MV-4-11 (cell line): ENCODE results near the gene ADI1.
"Not testable (repeated sequence)": the region's sequence is repeated elsewhere in the genome, so short reads cannot be mapped to it uniquely, and the experiment has no call there.

Experiments used
- DNase-seq: peaks from one replicate; lab custom pipeline; 2025; lab: John Stamatoyannopoulos, UW

Gene ADI1

GRCh38 chr2:3529316-3530025 is 10.1 kb upstream of the ADI1 start:
- DNase-seq: no peak

GRCh38 chr2:3527886-3528785 is 8.8 kb upstream of the ADI1 start:
- DNase-seq: no peak

DNA sequence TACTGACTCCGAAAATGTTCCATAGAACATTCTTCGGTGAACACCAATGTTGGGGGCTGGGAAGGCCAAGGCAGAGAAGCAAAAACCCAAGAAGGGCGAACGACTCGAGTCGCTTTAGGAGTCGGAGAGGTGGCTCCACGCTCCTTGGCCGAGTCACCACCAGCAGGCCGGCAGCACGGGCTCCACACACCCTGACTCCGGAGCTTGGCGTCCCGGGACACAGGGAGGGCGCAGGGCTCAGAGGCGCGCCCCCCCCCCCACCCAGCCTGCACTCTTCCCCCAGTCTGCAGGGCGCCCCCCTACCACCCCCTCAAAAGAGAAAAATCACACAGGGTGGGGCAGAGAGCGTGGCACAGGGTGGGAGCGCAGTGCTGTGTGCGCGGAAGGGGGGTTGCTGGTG is 7.5 kb upstream of the ADI1 start:
- DNase-seq: no peak

DNA sequence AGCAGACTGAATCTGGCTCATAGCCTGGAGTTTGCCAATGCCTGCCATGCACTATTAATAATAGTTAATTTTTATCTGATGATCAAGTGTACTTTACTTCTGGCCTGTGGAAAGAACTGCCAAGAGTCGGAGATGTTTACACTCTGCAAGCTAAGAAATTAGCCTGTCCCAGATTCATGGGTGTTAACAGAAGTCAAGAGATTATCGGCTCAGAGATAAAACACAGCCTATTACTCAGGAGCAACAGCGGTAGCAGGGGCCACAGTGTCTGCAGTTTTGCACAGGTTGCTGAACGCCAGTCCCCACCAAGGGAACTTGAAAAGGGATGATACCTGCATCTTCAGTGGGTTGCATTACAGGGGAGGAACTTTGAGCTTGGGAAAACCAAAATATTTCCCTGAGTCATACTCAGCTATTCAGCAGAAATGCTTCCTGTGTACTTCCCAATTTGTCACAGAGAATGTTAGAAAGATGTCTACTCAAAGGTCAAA is 4.3 kb upstream of the ADI1 start:
- no peak for DNase-seq

- DNase-seq: no peak
These were observed 3.7 kb upstream of the ADI1 start for GRCh38 chr2:3522961-3523421.

GRCh38 chr2:3520591-3520990 is 1.3 kb upstream of the ADI1 start:
- no peak for DNase-seq

- peak; percentile 94 for DNase-seq
These were observed 656 bp downstream of the ADI1 start for GRCh38 chr2:3518496-3519254.

- no peak for DNase-seq
These were observed 1.3 kb downstream of the ADI1 start for GRCh38 chr2:3517948-3518495.

DNA sequence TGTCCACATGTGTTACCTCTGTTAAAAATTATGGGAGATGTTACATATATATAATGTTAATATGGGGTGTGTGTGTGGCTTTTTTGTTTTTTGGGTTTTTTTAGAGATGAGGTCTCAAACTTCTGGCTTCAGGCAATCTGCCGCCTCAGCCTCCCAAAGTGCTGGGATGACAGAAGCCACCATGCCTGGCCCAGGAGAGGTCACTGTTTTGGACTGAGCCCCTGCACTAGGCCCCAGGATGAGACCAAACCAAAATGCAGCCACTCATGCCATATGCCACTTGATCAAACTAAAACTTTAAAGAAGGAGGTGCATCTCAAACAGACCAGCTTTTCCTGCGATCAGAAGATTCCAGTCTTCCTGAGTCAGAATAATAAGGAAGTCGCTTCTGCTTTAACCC is 2.5 kb downstream of the ADI1 start:
- DNase-seq: no peak

- DNase-seq: not testable (repeated sequence)
These were observed 3.9 kb downstream of the ADI1 start for GRCh38 chr2:3515438-3515837.

GRCh38 chr2:3513026-3513810 is 6.1 kb downstream of the ADI1 start:
- no peak for DNase-seq

GRCh38 chr2:3512086-3512485 is 7.2 kb downstream of the ADI1 start:
- no peak for DNase-seq

- DNase-seq: no peak
These were observed 13.6 kb downstream of the ADI1 start for GRCh38 chr2:3505771-3506170.

DNA sequence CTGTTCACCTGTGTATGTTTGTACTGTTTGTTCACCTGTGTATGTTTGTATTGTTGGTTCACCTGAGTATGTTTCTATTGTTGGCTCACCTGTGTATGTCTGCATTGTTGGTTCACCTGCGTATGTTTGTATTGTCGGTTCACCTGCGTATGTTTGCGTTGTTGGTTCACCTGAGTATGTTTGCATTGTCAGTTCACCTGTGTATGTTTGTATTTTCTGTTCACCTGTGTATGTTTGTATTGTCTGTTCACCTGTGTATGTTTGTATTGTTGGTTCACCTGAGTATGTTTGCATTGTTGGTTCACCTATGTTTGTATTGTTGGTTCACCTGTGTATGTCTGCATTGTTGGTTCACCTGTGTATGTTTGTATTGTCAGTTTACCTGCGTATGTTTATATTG is 14.6 kb downstream of the ADI1 start:
- DNase-seq: no peak

GRCh38 chr2:3503483-3503882 is 15.8 kb downstream of the ADI1 start:
- DNase-seq: no peak

DNA sequence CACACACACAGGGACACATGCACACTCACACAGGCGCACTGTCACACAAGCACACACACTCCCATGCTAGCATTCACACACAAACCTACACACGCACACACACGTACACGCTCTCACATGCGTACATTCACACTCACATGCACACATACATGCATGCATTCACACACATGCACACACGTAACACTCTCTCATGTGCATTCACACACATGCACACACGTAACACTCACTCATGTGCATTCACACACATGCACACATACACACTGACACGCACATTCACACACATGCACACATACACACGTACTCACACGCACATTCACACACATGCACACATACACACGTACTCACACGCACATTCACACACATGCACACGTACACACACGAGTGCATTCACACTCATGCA is 16.3 kb downstream of the ADI1 start:
- no peak for DNase-seq

DNA sequence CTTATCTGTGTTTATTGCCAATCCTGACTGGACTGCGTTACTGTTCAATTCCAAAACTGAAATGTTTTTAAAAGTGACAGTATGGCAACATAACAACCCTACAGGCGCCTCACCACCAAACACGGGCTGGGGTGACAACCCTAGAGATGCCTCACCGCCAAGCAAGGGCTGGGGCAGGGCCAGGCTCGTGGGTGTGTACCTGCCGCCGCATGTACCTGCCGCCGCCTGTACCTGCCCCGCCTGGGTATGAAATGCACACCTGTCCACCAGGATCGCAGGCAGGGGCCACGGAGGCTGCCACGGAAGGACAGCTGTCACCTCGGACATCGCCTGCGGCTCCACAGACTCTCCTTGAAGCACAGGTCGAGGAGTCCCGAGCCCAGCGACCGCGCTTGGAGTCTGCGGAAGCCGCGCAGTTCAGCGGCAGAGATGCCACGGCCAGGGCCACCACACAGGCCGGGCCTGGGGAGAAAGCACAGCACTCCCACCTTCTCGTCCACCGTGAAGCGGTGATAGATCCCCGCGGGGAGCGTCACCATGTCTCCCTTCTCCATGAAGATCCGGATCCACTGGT is 18.9 kb downstream of the ADI1 start:
- DNase-seq: no peak

DNA sequence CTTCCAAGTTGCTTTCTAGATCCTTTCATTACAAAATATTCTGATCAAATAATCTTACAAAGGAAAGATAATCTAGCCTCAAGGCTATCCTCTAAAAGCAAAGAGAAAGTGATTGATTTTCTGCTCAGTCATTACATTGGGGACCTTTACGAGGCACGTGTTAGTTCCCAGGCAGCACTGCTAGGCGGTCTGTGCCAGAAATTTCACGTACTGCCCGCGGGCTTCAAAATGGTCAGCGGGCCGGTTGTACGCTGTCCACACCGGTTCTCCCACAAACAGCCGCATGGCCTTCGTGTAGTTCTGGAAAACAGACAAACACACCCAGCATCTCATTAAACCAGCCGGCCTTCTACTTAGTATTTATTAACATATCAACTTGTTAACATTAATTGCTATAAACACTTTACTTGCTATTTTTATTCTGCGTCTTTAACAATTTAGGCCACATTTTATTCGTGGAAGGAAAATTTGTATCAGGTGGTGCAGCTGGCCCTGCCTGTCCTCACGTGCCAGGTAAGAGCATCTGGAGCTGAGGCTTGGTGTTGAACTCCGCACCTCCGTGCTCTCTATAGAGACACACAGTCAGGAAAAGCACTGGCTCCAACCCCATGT is 20.4 kb downstream of the ADI1 start:
- no peak for DNase-seq

DNA sequence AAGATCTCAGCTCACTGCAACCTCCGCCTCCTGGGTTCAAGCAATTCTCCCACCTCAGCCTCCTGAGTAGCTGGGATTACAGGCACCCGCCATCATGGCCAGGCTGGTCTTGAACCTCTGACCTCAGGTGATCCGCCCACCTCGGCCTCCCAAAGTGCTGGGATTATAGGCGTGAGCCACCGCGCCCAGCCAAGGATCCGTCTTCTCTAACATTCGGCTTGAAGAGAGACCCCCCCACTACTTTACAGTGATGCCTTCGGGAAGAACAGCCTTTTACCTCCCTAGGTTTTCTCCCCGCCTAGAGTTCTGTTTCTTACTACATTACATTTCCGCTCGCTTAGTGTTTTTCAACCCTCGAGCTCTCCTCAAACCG is 22.6 kb downstream of the ADI1 start:
- DNase-seq: not testable (repeated sequence)

- DNase-seq: no peak
These were observed 24.2 kb downstream of the ADI1 start for GRCh38 chr2:3494984-3495666.
